ENCODE results near the gene SVOPL. TPM values are rescaled to one million over a fixed set of nuclear protein-coding genes. Genes with fewer than 3 reads are reported as not detected.
"Not testable (repeated sequence)": the region's sequence is repeated elsewhere in the genome, so short reads cannot be mapped to it uniquely, and the experiment has no call there.

SVOPL gene
- total RNA-seq, 2 experiments from 2014 or later: not detected

DNA sequence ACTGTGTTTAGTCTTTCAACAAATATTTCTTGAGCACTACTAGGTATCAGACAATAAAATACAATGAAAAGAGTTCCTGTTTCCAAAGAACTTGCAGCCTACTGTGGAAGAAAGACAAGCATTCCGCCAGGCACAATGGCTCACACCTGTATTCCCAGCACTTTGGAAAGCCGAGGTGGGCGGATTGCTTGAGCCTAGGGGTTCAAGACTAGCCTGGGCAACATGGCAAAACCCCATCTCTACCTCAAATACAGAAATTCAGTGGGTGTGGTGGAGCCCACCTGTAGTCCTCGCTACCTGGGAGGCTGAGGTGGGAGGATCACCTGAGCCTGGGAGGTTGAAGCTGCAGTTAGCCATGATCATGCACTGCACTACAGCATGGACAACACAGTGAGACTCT lies 6.1 kb downstream of the SVOPL start:
- Mint-ChIP-seq H3K27ac (no peak overlapping the region), H3K36me3 (ENCODE audit: low read depth) (no peaks in the 10 kb centered on the region), H3K9me3 (no peaks in the 10 kb centered on the region), H3K27me3 (no peaks in the 10 kb centered on the region), H3K4me3 (no peak overlapping the region), H3K4me1 (ENCODE audit: low read depth) (no peaks in the 10 kb centered on the region)
- ChIA-PET CTCF (no interaction called here), POLR2A (interaction anchor here (0.6 kb wide), 1 partner anchor 350 kb away, joined by 3 read pairs; no protein-coding TSS in a partner anchor)
- Histone ChIP-seq H3K27me3 (ENCODE audit: control insufficient read depth in 1 of 2, insufficient read depth in 2 of 2, low read length in 2 of 2) (peaks cover 0 to 2% of the 10 kb centered on the region in 2 experiments), H3K4me1 (ENCODE audit: insufficient read depth, low read length) (no peaks in the 10 kb centered on the region), H3K36me3 (ENCODE audit: insufficient read depth, low read length) (no peaks in the 10 kb centered on the region), H3K9me3 (ENCODE audit: control insufficient read depth in 1 of 2, insufficient read depth in 1 of 2, low read length in 2 of 2) (no peaks in the 10 kb centered on the region), H3K27ac (ENCODE audit: low read depth in 1 of 2, low read length in 2 of 2) (no peak overlapping the region), H3K4me3 (ENCODE audit: low read length) (no peak overlapping the region)
- DNase-seq (no peak), ATAC-seq (ENCODE audit: poor library complexity) (no peak)
- TF ChIP-seq, protein P1, sequence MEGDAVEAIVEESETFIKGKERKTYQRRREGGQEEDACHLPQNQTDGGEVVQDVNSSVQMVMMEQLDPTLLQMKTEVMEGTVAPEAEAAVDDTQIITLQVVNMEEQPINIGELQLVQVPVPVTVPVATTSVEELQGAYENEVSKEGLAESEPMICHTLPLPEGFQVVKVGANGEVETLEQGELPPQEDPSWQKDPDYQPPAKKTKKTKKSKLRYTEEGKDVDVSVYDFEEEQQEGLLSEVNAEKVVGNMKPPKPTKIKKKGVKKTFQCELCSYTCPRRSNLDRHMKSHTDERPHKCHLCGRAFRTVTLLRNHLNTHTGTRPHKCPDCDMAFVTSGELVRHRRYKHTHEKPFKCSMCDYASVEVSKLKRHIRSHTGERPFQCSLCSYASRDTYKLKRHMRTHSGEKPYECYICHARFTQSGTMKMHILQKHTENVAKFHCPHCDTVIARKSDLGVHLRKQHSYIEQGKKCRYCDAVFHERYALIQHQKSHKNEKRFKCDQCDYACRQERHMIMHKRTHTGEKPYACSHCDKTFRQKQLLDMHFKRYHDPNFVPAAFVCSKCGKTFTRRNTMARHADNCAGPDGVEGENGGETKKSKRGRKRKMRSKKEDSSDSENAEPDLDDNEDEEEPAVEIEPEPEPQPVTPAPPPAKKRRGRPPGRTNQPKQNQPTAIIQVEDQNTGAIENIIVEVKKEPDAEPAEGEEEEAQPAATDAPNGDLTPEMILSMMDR (IDR thresholded peaks at IDR 0.05): no peak
- intact Hi-C loops (cut with DNase I, micrococcal nuclease): loop anchor here in 1 of 2 experiments (5.0 kb wide), 1 partner anchor 63 kb away; no protein-coding TSS in a partner anchor

DNA sequence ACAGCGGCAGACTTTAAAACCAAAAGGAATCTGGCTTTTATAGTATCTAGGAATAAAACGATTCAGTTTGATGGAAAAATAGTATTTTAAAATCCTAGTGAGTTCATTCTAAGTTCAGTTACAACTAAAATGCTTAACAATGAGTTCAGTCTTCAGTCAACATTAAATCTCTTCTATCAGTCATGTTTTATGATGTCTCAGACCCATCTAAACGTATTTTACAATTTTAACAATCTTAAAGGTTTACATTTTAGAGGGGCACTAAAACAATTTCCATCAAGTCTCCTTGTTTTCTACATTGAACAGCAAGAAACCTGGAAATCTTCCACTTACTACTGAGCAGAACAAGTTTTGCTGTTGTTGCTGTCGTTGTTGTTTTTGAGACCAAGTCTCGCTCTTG lies 10.0 kb downstream of the SVOPL start:
- ATAC-seq (ENCODE audit: poor library complexity) (no peak), DNase-seq (no peak)
- ChIA-PET CTCF (no interaction called here), POLR2A (no interaction called here)
- no peaks in the 10 kb centered on the region for H3K27me3 ChIP-seq (ENCODE audit: control insufficient read depth in 1 of 2, insufficient read depth in 2 of 2, low read length in 2 of 2)
- intact Hi-C loops (cut with DNase I, micrococcal nuclease): no loop called here
- H3K36me3 ChIP-seq (ENCODE audit: insufficient read depth, low read length): no peaks in the 10 kb centered on the region
- no peaks in the 10 kb centered on the region for H3K4me1 Mint-ChIP-seq (ENCODE audit: low read depth)
- no peak overlapping the region for H3K4me3 ChIP-seq (ENCODE audit: low read length)
- H3K9me3 Mint-ChIP-seq: peaks cover 2% of the 10 kb centered on the region
- no peak overlapping the region for H3K4me3 Mint-ChIP-seq
- H3K9me3 ChIP-seq (ENCODE audit: control insufficient read depth in 1 of 2, insufficient read depth in 1 of 2, low read length in 2 of 2): no peaks in the 10 kb centered on the region
- TF ChIP-seq, protein P1 (IDR thresholded peaks at IDR 0.05): no peak
- H3K27me3 Mint-ChIP-seq: peaks cover 8% of the 10 kb centered on the region
- H3K36me3 Mint-ChIP-seq (ENCODE audit: low read depth): no peaks in the 10 kb centered on the region
- H3K4me1 ChIP-seq (ENCODE audit: insufficient read depth, low read length): no peaks in the 10 kb centered on the region
- H3K27ac ChIP-seq (ENCODE audit: low read depth in 1 of 2, low read length in 2 of 2): no peak overlapping the region
- no peak overlapping the region for H3K27ac Mint-ChIP-seq

DNA sequence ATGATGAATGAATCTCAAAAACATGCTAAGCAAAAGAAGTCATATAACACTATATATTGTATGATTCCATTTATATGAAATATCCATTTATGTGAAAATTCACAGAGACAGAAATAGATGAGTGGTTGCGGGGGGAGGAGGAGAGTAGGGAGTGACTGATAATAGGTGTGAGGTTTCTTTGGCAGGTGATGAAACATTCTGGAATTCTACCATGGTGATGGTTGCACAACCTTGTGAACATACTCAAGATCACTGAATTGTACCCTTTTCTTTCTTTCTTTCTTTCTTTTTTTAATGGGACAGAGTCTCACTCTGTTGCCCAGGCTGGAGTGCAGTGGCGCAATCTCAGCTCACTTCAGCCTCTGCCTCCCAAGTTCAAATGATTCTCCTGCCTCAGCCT lies 10.7 kb downstream of the SVOPL start:
- Histone ChIP-seq H3K4me3 (ENCODE audit: low read length) (no peak overlapping the region), H3K9me3 (ENCODE audit: control insufficient read depth in 1 of 2, insufficient read depth in 1 of 2, low read length in 2 of 2) (no peaks in the 10 kb centered on the region), H3K4me1 (ENCODE audit: insufficient read depth, low read length) (no peaks in the 10 kb centered on the region), H3K36me3 (ENCODE audit: insufficient read depth, low read length) (no peaks in the 10 kb centered on the region), H3K27me3 (ENCODE audit: control insufficient read depth in 1 of 2, insufficient read depth in 2 of 2, low read length in 2 of 2) (no peaks in the 10 kb centered on the region), H3K27ac (ENCODE audit: low read depth in 1 of 2, low read length in 2 of 2) (no peak overlapping the region)
- no peak for DNase-seq
- TF ChIP-seq, protein P1 (IDR thresholded peaks at IDR 0.05): no peak
- Mint-ChIP-seq H3K27ac (no peak overlapping the region), H3K27me3 (peaks cover 8% of the 10 kb centered on the region), H3K9me3 (peaks cover 2% of the 10 kb centered on the region), H3K4me1 (ENCODE audit: low read depth) (no peaks in the 10 kb centered on the region), H3K4me3 (no peak overlapping the region), H3K36me3 (ENCODE audit: low read depth) (no peaks in the 10 kb centered on the region)
- intact Hi-C loops (cut with DNase I, micrococcal nuclease): no loop called here
- ChIA-PET CTCF (no interaction called here), POLR2A (no interaction called here)
- no peak for ATAC-seq (ENCODE audit: poor library complexity)

DNA sequence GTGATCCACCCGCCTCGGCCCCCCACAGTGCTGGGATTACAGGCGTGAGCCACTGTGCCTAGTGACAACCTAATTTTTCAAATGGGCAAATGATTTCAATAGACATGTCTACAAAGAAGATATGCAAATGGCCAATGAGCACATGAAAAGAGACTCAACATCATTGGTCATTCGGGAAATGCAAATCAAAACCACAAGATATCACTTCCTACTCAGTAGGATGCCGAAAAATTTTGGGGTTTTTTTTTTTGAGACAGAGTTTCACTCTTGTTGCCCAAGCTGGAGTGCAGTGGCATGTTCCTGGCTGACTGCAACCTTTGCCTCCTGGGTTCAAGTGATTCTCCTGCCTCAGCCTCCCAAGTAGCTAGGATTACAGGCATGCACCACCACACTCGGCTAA lies 13.1 kb downstream of the SVOPL start:
- H3K27ac ChIP-seq (ENCODE audit: low read depth in 1 of 2, low read length in 2 of 2); H3K36me3 ChIP-seq (ENCODE audit: insufficient read depth, low read length); H3K27me3 Mint-ChIP-seq; H3K27me3 ChIP-seq (ENCODE audit: control insufficient read depth in 1 of 2, insufficient read depth in 2 of 2, low read length in 2 of 2); H3K36me3 Mint-ChIP-seq (ENCODE audit: low read depth); H3K4me3 ChIP-seq (ENCODE audit: low read length); ATAC-seq (ENCODE audit: poor library complexity); H3K27ac Mint-ChIP-seq; H3K9me3 ChIP-seq (ENCODE audit: control insufficient read depth in 1 of 2, insufficient read depth in 1 of 2, low read length in 2 of 2); CTCF ChIA-PET; intact Hi-C loops (cut with DNase I, micrococcal nuclease); POLR2A ChIA-PET; H3K4me1 ChIP-seq (ENCODE audit: insufficient read depth, low read length); H3K4me1 Mint-ChIP-seq (ENCODE audit: low read depth); DNase-seq; H3K4me3 Mint-ChIP-seq; H3K9me3 Mint-ChIP-seq: not testable (repeated sequence)

Measured in CD4-positive, alpha-beta T cell (primary cell).